NCI-H1092 (cell line): ENCODE data around the gene DNAH9.

ENCODE experiments used
- DNase-seq: peaks from one replicate; lab custom pipeline; 2025; lab: John Stamatoyannopoulos, UW

Gene DNAH9

GRCh38 chr17:11601661-11602060 lies 3.4 kb downstream of the DNAH9 start:
- no peak for DNase-seq

DNA sequence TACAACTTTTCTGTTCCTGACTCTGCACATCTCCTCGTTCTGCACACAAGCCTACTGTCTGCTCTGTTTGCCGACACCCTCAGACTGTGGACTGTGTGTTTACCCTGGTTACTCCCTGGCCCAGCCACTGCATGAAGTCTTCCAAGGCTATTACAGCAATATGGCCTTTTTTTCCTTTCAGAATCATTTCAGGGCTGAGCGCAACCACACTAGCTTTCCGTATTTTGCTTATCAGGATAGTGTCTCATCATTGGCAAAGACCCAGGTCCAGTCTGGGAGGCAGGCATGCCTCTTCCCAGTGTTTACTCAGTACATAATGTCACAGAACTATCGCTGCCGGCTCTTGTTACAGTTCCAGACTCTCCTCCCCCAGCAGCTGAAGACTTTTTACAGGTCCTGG lies 10.1 kb downstream of the DNAH9 start:
- DNase-seq: no peak

DNA sequence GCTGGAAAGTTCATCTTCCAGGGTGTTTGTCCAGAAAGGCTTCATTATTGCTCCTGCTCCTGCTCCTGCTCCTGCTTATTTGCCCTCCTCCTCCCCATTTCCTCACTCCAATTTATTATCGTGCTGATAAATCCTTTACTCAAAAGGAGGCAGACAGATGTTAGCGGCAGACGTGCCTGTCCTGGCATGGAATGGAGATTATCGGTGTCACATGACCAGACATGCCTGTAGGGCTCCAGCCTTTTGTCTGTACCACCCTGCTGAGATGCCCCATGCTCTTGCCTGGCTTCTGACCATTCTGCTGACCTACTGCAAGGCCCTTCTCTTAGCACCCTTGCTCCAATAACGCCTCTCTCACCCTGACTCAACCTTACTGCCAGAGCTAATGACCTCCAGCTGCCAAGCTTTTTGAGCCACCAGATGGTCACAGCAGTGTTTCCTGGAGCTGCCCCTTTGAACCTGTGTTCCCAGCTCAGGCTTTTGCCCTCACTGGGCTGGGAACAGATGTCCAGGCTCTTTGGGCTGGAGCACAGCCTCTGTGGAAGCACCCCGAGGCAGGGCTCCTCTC lies 12.8 kb downstream of the DNAH9 start:
- no peak for DNase-seq

DNA sequence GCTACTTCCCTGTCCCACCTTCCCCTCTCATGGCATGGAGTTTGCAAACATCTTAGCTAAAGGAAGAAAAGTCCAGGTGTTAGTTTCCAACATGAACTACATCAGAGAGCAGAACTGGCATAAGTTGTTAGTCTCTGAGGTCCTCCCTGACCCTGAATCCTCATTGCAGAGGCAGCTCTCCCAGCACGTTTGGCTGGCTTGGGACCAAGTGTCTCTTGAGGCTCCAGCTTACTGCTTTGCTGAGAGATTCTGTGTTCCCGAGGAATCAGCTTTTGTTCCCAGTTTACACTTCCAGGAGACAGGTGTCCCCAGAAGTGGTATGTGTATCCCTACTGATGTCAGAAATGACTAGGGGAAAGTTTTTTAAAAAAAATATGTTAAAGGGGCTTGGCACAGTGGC lies 14.7 kb downstream of the DNAH9 start:
- no peak for DNase-seq

DNA sequence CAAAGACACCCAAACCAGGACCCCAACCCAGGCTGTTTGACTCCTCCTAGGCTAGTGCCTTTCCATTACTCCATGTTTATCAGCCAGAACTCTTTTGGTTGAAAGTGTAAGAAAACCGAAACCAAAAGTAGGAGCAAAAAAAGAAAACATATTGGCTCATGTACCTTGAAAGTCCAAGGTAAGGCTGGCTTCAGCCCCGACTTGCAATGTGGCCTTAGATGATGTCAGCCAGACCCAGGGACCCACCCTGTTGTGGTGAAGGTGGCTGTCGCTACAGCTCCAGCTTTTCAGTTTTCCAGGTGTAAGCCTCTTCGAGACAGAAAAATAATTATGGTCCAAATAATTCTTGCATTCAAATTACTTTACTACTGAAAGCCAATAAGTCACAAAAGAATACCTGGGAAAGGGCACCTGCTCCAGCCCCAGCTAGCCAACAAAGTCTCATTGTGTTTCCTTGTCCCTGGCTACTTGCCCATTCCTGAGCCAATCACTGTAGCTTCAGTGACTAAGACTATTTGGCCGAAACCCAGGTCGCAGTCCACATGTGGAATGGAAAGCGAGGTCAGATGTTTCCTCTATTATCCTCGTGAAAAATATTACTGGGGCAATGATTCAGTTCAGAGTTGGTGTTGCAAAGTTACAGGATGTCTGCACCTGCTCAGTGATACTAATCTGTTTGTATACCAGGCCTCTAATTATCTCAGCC lies 20.7 kb downstream of the DNAH9 start:
- no peak for DNase-seq

- no peak for DNase-seq
These were observed 24.2 kb downstream of the DNAH9 start for GRCh38 chr17:11622492-11622891.

DNA sequence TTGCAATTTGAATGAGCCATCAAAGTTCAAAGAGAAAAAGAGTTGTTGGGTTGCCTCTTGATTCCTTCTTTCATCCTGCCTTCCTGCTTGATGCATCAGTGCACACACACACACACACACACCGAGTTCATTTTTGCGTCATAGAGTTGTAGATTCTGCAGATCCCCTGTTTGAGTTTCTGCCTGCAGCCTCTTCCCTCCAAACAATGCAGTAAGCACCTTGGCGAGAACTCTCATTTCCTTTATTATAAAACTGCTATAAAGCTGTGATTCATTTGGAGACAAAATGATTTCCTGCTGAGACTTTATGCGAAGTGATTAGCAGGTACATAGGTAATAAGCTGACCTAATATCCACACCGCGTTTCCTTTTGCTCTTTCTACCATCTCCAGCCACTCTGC lies 26.7 kb downstream of the DNAH9 start:
- DNase-seq: no peak

GRCh38 chr17:11625878-11626277 lies 27.6 kb downstream of the DNAH9 start:
- no peak for DNase-seq

DNA sequence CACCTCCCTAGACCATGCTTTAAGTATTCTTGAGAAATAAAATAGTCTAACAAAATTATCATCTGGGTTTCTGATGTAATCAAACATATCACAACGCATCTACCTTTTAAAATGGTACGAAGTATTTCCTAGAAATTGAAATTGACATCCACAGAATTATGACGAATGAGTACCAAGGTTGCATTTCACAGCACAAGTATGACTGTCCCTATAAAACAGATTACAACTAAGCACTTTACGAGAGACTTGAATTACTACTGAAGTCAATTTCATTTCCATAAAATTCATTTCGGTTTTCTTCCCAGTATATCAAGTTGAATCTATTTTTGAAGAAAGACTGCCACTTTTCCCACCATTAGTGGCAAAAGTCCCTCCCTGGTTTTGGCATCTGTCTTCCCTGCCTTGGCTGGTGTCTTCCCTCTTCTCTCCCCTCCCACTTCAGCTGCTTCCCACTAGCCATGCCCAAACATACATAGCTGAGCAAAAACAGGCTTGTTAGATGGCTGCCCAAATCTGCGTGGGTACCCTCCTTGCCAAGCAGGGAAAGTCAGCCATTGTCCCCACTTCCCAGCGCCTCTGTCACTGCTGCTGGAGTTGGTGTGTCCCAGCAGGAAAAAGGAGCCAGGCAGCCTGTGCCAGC lies 29.2 kb downstream of the DNAH9 start:
- DNase-seq: no peak

DNA sequence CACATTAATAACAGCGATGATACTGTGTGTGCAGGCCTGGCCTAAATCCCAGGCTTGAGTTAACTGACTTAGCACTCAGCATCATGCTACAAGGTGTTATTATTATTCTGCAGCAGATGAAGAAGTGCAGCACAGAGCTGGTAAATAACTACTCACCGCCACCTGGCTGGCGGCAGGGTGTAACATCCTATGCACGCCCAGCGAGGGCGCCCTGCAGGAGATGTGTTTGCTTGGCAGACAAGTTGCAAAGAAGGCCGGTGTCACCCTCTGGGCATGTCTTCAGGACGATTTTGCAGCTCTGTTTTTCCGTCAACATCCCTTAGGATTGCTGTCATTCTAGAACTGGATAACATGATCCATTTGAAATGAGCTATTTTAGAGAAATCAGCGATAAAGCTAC lies 30.1 kb downstream of the DNAH9 start:
- no peak for DNase-seq

DNA sequence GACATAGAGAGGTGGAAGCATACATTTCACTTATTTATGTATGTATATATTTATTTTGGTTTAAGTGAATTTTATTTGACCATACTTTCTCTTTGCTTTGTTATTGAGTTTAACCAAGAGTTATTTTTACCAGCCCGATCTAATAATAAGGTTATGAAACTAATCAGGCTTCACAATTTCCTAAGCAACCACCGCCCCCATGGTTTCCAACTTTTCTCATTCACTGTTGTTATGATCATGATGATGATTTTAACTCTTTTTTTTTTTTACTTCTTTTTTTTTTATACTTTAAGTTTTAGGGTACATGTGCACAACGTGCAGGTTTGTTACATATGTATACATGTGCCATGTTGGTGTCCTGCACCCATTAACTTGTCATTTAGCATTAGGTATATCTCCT lies 30.6 kb downstream of the DNAH9 start:
- DNase-seq: no peak

DNA sequence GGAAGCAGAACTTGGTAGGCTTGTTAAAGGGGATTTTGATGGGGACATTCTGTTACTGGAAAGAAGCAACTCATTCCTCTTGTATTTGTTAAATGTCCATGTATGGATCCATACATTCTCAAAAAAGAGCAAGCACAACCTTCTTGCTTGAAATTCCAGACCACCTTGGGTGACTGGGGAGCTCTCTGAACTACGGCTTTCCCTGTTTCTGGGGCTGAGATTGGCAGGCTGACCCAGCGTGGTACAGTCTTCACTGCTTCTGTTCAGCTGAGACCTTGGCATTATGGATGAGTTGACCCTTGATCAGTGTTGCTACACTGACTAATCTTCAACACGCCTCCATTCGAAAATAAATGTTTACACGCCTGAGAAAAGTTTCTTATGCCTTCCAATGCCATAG lies 38.5 kb downstream of the DNAH9 start:
- DNase-seq: no peak

DNA sequence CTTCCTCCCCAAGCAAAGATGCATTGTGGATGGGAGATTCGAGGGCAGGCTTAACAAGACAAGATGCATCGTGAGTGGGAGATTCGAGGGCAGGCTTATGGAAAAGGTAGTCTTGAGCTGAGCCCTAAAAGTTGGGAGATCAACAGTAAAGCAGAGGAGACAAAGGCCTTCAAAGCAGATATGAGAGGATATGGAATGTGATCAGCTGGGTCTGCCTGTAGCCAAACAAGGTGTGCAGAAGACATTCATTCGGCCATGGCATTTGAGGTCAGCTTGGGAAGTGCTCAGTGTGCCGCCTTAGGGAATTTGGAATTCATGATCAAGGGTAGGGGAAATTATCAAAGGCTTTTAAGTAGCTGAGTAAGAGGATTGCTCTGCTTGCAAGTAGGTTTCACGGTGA lies 39.5 kb downstream of the DNAH9 start:
- no peak for DNase-seq

- no peak for DNase-seq
These were observed 40.5 kb downstream of the DNAH9 start for GRCh38 chr17:11638700-11639265.

DNA sequence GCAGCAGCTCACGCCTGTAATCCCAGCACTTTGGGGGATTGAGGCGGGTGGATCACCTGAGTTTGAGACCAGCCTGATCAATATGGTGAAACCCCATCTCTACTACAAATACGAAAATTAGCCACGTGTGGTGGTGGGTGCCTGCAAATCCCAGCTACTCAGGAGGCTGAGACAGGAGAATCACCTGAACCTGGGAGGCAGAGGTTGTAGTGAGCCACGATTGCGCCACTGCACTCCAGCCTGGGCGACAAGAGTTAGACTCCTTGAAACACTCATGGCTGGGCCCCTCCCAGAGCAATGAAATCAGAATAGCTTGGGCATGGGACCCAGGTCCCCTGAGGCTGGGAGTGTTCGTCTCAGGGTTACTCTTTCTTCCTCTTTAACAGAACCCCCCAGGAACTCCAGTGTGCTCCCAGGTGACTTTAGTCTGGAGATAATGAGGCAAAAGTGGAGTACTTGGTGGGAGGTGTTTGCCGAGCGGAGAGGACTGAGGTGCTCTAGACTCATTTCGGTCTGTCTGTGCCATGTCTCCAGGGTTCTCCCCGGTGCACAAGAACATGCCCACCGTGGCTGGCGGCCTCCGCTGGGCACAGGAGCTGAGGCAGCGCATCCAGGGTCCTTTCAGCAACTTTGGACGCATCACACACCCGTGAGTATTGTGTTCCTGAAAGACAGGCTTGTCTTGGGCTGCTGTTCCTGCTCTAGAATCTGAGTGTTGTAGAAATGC lies 41.6 kb downstream of the DNAH9 start:
- DNase-seq: no peak

DNA sequence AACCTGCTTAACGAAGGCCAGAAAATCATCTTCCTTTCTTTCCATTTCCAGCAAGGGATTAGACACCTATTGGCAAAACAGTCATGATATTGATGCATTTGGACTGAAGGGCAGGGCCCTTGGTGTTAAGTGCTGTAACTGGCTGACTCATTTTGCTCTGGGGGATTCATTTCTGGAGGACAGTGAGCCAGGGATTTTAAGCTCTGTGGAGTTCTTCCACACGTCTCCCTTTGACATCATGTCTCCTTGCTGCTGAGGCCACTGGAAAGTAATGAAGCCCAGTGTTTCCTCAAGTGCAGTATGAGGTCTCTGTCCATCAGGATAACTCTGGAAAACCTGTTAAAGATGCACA lies 42.2 kb downstream of the DNAH9 start:
- no peak for DNase-seq

DNA sequence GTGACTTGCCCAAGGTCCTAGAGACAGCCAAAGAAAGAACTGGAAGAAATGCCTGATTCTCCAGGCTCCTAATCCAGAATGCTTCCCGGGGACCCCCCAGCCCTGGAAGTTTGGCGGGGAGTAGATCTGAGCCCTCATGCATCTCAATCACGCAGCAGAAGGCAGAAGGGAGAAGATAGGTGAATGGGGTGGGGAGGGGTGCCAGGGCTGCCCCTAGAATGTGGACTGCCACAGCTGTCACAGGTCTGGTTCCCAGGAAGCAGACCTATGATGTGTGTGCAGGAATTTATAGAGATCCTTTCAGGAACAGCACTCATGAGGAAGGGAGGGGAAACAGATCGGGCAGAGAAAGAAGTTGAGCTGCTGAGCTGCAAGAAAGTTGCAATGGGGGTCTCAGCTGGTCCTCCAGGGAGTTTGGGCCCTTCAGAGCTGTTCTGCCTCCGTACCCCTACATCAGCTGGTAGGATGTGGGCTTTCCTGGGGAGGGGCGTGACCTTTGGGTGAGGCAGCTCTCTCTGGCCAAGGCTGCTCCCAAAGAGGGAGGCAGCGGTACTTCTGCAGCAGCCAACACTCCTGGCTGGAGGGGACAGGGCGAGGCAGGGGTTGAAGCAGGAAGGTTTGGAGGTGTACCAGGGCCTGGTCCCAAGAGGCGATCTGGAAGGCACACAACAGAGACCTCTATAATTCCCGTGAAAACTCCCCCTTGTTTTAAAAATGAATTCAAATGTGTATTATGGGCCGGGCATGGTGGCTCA lies 43.4 kb downstream of the DNAH9 start:
- DNase-seq: no peak

DNA sequence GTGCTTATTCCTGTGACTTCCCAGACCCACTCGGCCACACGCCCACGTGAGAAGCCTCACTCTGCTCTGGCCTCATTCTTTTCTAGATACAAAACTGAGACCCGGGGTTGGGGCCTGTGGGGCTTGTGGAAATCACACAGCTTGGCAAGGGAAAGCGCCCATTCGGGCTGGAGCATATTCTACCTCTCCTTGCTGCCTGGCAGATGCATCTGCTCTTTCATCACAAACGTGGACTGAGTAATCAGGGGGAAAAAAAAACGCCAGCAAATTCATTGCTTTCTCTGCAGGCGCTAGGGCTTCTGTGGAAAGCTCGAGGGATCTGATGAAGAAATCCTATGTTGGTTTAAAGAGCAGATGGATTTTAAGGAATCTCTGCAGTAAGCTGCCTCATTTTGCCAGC lies 44.4 kb downstream of the DNAH9 start:
- DNase-seq: no peak

- DNase-seq: no peak
These were observed 45.6 kb downstream of the DNAH9 start for GRCh38 chr17:11643851-11644250.

- DNase-seq: peak; percentile 33
These were observed 46.3 kb downstream of the DNAH9 start for GRCh38 chr17:11644265-11645212.

DNA sequence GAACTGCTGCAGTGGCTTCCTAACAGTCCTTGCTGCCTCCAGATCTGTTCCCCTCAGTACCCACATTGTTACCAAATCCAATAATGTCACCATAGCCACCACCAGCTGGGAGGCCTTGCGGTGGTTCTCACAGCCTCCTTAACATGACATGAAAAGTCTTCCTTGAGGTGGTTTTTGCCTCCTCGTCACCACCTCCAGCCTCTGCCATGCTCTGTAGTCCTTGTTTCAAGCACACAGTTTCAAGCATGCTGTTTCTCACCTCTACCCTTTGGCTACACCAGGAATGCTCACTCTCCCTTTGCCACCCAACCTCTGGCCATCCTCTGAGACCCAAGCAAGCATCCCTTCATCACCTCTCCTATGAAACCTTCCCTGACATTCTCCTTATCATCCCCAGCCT lies 47.2 kb downstream of the DNAH9 start:
- DNase-seq: no peak
